Neural progenitor cell (in vitro differentiated cells): ENCODE measurements around the gene PI4KB. TPM values are rescaled to one million over a fixed set of nuclear protein-coding genes. Genes with fewer than 3 reads are reported as not detected.
A peak's percentile ranks its signal among the peaks of the same experiment; 100 is the strongest.

Experiments
- DNase-seq: peaks from one replicate; pipeline ENCODE4 v3.0.0-alpha.2; 2016; ENCODE audit warnings: low spot score
- H2AFZ ChIP-seq: fragments of 200-600 bp; sonication (generic); replicated peaks from 2 replicates; pipeline ENCODE4 v1.6.1; 2016; ENCODE audit warnings: antibody characterized with exemption
- H3F3A ChIP-seq: fragments of 200-600 bp; sonication (generic); 2 replicates; pipeline ENCODE4 v1.6.1; 2016; ENCODE audit warnings: antibody characterized with exemption, low read depth
- H3K27ac ChIP-seq: fragments of 200-600 bp; sonication (generic); 2 replicates; pipeline ENCODE4 v1.5.1; 2016; ENCODE audit warnings: mild to moderate bottlenecking
- H3K27me3 ChIP-seq: fragments of 200-600 bp; sonication (generic); 2 replicates; pipeline ENCODE4 v1.6.1; 2016; ENCODE audit warnings: mild to moderate bottlenecking, moderate library complexity
- H3K36me3 ChIP-seq: fragments of 200-600 bp; sonication (generic); 2 replicates; pipeline ENCODE4 v1.5.1; 2016
- H3K4me1 ChIP-seq: fragments of 200-600 bp; sonication (generic); 2 replicates; pipeline ENCODE4 v1.6.1; 2016; ENCODE audit warnings: mixed run types
- H3K4me2 ChIP-seq: fragments of 200-600 bp; sonication (generic); 2 replicates; pipeline ENCODE4 v1.6.1; 2016
- H3K4me3 ChIP-seq: fragments of 200-600 bp; sonication (generic); 2 replicates; pipeline ENCODE4 v1.5.1; 2016
- H3K79me2 ChIP-seq: fragments of 200-600 bp; sonication (generic); 2 replicates; pipeline ENCODE4 v1.6.1; 2016; ENCODE audit warnings: low read depth
- H3K9ac ChIP-seq: fragments of 200-600 bp; sonication (generic); 2 replicates; pipeline ENCODE4 v1.6.1; 2016
- H3K9me3 ChIP-seq: fragments of 200-600 bp; sonication (generic); 2 replicates; pipeline ENCODE4 v1.5.1; 2016; ENCODE audit warnings: low read depth
- H4K20me1 ChIP-seq: fragments of 200-600 bp; sonication (generic); 2 replicates; pipeline ENCODE4 v1.6.1; 2016; ENCODE audit warnings: low read depth
- H3K27ac Mint-ChIP-seq: 3 replicates; pipeline ENCODE4 v1.8.0; 2021; ENCODE audit warnings: mixed read lengths
- H3K27me3 Mint-ChIP-seq: 2 replicates; pipeline ENCODE4 v1.8.0; 2022; ENCODE audit warnings: low read depth, mild to moderate bottlenecking, inconsistent platforms, moderate library complexity, mixed read lengths; ENCODE audit not compliant: insufficient read depth
- H3K36me3 Mint-ChIP-seq: 3 replicates; pipeline ENCODE4 v1.8.0; 2021; ENCODE audit warnings: mixed read lengths
- H3K4me1 Mint-ChIP-seq: 3 replicates; pipeline ENCODE4 v1.8.0; 2021; ENCODE audit warnings: mixed read lengths
- H3K4me3 Mint-ChIP-seq: 3 replicates; pipeline ENCODE4 v1.8.0; 2021; ENCODE audit warnings: mild to moderate bottlenecking, moderate library complexity, mixed read lengths
- H3K9me3 Mint-ChIP-seq: 3 replicates; pipeline ENCODE4 v1.8.0; 2020; ENCODE audit warnings: mixed read lengths
- CTCF ChIP-seq: fragments of 200-600 bp; sonication (generic); IDR thresholded peaks from 2 replicates; pipeline ENCODE4 v1.5.1; 2017; ENCODE audit warnings: antibody characterized with exemption, mild to moderate bottlenecking
- EZH2 ChIP-seq: fragments of 200-600 bp; sonication (generic); IDR thresholded peaks from 2 replicates; pipeline ENCODE4 v1.6.1; 2017; ENCODE audit warnings: antibody characterized with exemption, mild to moderate bottlenecking, moderate library complexity
- EZH2phosphoT487 ChIP-seq: fragments of 200-600 bp; sonication (generic); IDR thresholded peaks from 2 replicates; pipeline ENCODE4 v1.6.1; 2017; ENCODE audit warnings: antibody characterized with exemption
- total RNA-seq: library from RNA; depleted of rRNA; stranded (reverse); fragments of >200 nt; gene quantifications from 2 replicates; pipeline ENCODE4 v1.2.3, GENCODE V29; 2015; ENCODE audit warnings: low replicate concordance

PI4KB gene
- total RNA-seq, 1 donor from 2014 or later: 19.0 TPM

DNA sequence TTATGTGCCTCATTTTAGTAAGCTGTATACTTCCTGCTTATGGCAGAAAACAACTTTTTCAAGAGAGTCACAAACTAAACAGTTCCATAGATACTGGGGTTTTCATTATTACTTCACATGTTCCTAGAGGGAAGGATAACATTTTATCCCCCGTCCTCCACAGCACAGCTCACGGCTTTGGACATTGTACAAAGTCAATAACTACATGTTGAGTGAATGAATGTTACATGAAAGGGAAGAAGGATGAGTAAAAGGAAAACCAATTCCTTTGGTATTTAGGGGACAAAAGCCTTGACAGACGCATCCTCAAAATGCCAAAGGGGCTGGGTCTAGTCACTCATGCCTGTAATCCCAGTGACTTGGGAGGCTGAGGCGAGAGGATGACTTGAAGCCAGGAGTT lies 14.8 kb downstream of the PI4KB start:
- TF ChIP-seq EZH2phosphoT487 (no peak), EZH2 (no peak), CTCF (no peak)
- Mint-ChIP-seq H3K4me1 (peaks cover 33% of the 10 kb centered on the region), H3K9me3 (no peaks in the 10 kb centered on the region), H3K4me3 (no peak overlapping the region), H3K36me3 (peaks cover 36% of the 10 kb centered on the region), H3K27me3 (peaks cover 2% of the 10 kb centered on the region), H3K27ac (no peak overlapping the region)
- Histone ChIP-seq H3K27me3 (no peaks in the 10 kb centered on the region), H3K36me3 (no peaks in the 10 kb centered on the region), H3K27ac (no peak overlapping the region), H2AFZ (no peak overlapping the region), H3K79me2 (peaks cover 7% of the 10 kb centered on the region), H3K4me3 (no peak overlapping the region), H3K9me3 (no peaks in the 10 kb centered on the region), H3K4me1 (peaks cover 25% of the 10 kb centered on the region), H3F3A (peaks cover 24% of the 10 kb centered on the region), H3K9ac (no peak overlapping the region), H3K4me2 (no peak overlapping the region), H4K20me1 (peaks cover 7% of the 10 kb centered on the region)
- no peak for DNase-seq

- Mint-ChIP-seq H3K27ac (peak overlapping the region; percentile 39), H3K9me3 (no peaks in the 10 kb centered on the region), H3K27me3 (peaks cover 2% of the 10 kb centered on the region), H3K36me3 (peaks cover 41% of the 10 kb centered on the region), H3K4me3 (peak overlapping the region; percentile 11), H3K4me1 (peaks cover 33% of the 10 kb centered on the region)
- H3K79me2 ChIP-seq: peaks cover 7% of the 10 kb centered on the region
- no peak overlapping the region for H3K4me2 ChIP-seq
- no peaks in the 10 kb centered on the region for H3K9me3 ChIP-seq
- no peak overlapping the region for H3K27ac ChIP-seq
- TF ChIP-seq CTCF (no peak), EZH2phosphoT487 (no peak), EZH2 (no peak)
- no peak overlapping the region for H3K4me3 ChIP-seq
- no peak overlapping the region for H2AFZ ChIP-seq
- H3K27me3 ChIP-seq: no peaks in the 10 kb centered on the region
- H3K4me1 ChIP-seq: peaks cover 25% of the 10 kb centered on the region
- H3K9ac ChIP-seq: no peak overlapping the region
- no peaks in the 10 kb centered on the region for H3K36me3 ChIP-seq
- peaks cover 24% of the 10 kb centered on the region for H3F3A ChIP-seq
- H4K20me1 ChIP-seq: peaks cover 7% of the 10 kb centered on the region
- DNase-seq: no peak
Measured at GRCh38 chr1:151311589-151312331, 15.5 kb downstream of the PI4KB start.

- H3K36me3 ChIP-seq: peaks cover under 1% of the 10 kb centered on the region
- H2AFZ ChIP-seq: no peak overlapping the region
- H3K9ac ChIP-seq: no peak overlapping the region
- H3K9me3 Mint-ChIP-seq: no peaks in the 10 kb centered on the region
- no peaks in the 10 kb centered on the region for H3K27me3 ChIP-seq
- H3K4me1 Mint-ChIP-seq: peaks cover 33% of the 10 kb centered on the region
- peaks cover 24% of the 10 kb centered on the region for H3F3A ChIP-seq
- H3K36me3 Mint-ChIP-seq: peaks cover 45% of the 10 kb centered on the region
- no peak for DNase-seq
- H3K27ac ChIP-seq: no peak overlapping the region
- peaks cover 7% of the 10 kb centered on the region for H4K20me1 ChIP-seq
- peaks cover 7% of the 10 kb centered on the region for H3K79me2 ChIP-seq
- H3K27me3 Mint-ChIP-seq: peaks cover 3% of the 10 kb centered on the region
- H3K9me3 ChIP-seq: no peaks in the 10 kb centered on the region
- no peak overlapping the region for H3K4me3 ChIP-seq
- peak overlapping the region; percentile 46 for H3K4me2 ChIP-seq
- H3K4me1 ChIP-seq: peaks cover 25% of the 10 kb centered on the region
- TF ChIP-seq CTCF (no peak), EZH2phosphoT487 (no peak), EZH2 (no peak)
- H3K4me3 Mint-ChIP-seq: peak overlapping the region; percentile 11
- no peak overlapping the region for H3K27ac Mint-ChIP-seq
Measured at GRCh38 chr1:151311011-151311410, 16.2 kb downstream of the PI4KB start.
